ENCODE results near the gene EPHA7.

Gene EPHA7

DNA sequence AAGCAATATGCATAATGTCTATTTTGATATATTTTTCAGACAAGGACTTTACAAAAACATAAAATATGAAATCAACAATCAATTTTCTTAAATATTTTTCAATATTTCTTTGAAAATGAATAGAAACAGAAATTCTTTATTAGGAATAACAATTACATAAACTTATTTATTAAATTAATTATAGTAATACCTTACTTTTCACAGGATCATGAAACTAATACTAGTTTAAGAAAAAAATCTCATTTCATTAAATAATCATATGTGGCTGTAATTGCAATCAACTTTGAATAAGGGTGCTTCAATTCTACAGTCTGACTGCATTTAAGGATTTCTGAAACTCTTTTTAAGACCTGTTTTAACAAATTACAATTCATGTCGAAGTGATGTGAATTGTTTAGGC lies 26.6 kb downstream of the EPHA7 start:
- DNase-seq = no peak

GRCh38 chr6:93391965-93392364 lies 27.4 kb downstream of the EPHA7 start:
- no peak for DNase-seq

DNA sequence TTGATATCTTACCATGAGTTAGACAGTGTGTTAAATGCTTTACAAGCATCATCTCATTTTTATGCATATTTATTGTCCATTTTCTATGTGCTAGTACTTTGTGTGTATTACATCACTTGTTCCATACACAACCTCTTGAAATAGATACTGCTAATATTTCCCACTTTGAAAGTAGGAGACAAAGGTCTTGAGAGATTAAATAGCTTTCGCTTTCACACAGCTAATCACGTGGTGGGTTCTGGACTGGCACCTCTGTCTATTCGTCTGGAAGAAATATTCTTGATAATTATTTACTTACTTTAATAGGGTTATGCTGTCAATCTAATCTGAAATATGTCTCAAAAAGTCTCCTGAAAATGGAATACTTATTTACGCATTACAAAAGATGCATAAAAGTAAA lies 30.2 kb downstream of the EPHA7 start:
- DNase-seq = no peak

DNA sequence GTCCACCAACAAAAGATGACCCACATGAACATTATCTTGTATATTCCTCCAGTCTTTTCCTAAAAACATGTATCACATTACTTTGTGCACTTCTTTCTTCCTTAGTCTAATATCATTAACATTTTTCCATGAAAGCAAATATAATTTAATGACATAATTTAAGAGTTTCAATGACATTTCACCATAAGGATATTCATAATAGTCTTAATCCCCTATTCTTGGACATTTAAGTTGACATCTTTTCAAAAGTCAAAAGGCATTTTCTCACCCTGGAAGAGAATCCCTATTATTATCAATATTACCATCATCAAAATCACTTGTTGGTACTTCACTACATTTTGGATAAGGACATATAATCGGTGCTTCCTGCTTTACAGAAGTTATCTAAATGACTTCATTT lies 31.3 kb downstream of the EPHA7 start:
- no peak for DNase-seq

DNA sequence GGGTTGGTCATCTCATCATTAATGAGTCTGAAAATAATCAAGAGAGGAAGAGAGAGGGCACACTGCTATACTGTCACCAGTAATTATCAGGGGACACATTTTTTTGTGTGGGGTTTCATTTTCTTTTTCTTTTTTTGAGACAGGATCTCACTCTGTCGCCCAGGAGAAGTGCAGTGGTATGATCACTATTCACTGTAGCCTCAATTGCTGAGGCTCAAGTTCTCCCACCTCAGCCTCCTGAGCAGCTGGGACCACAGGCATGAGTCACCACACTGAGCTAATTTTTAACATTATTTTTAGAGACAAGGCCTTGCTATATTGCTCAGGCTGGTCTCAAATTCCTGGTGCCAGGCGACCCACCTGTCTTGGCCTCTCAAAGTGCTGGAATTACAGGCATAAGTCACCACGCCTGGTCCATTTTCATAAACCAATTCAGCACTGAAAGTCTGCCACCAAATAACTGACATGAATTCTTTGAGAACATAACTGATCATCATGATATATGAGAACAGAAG lies 43.3 kb downstream of the EPHA7 start:
- DNase-seq = no peak

DNA sequence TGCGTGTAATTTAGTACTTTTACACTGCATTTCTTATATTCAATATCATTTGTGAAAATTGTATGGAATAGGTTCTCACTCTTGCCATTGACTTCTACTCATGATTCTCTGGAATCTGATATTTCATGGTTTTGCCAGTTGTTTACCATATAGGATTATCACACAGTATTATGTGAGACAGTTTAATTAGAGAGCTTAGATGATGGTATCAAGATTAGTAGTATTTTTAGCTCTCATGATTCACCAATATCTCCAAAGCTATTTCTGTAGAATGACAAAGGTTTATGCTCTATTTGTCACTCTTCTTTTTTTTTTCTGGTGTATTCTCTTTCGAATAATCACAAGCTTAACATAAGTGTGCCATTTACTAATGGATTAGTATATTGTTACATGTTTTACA lies 45.9 kb downstream of the EPHA7 start:
- DNase-seq = peak in 1 of 2 experiments; percentile 36

GRCh38 chr6:93371756-93372155 lies 47.6 kb downstream of the EPHA7 start:
- peak; percentile 16 to 60 for DNase-seq

DNA sequence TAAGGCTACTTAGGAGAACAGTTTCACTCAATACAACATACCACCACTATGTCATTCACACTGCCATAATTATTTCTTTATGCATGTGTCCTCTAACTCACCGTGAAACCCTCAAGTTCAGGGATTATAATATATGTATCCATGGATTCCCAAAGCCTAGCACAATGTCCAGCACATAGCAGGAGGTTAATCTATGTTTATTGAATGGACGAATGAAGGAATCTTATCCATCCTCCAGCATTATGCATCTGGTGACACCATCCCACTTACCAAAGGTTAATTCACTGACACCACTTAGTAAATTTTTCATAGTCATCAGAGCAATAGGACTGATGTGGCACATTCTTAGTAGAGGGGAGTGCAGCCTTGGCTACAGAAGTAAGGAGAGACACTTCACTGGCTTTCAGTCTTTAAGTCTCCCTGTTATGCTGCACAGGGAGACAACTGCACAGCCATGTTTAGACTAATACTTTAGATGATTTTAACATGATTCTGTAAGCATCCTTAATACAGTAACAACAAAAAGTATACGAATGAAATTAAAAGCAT lies 49.7 kb downstream of the EPHA7 start:
- no peak for DNase-seq

- no peak for DNase-seq
These were observed 52.9 kb downstream of the EPHA7 start for GRCh38 chr6:93366506-93366905.

DNA sequence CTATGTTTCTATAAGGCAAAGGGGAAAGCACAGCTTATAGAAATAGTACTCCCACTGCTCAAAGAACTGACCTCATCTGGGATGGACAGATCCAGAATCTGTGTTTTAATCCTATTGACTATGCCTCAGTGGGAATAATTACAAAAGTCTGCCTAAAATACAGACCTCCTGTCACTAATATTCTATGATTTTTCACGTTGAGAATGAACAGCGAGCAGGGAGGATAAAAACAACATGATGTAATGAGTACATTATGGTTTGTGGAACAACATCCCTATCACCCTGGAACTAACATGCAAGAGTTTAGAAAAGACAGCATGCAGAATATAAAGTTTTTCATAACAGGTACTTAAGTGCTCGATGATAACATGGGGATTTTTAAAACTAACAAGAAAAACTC lies 53.9 kb downstream of the EPHA7 start:
- no peak for DNase-seq

DNA sequence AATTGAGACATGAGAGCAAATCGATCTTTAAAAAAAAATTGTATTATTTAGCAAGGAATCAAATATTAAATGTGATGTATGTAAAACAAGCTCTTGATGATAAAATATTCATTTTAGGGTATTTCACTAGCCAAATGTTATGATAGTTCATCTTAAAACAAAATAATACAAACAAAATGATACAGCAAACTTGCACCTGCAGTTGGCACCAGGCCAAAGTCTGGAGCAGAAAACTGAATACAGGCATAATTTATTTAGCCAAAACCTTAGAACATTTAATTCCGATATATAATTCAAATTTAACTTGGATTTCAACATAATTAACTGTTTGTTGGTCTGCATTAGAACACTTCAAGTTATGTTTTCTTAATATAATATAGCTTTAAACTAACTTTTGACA lies 60.9 kb downstream of the EPHA7 start:
- no peak for DNase-seq

- no peak for DNase-seq
These were observed 66.8 kb downstream of the EPHA7 start for GRCh38 chr6:93352604-93353003.

DNA sequence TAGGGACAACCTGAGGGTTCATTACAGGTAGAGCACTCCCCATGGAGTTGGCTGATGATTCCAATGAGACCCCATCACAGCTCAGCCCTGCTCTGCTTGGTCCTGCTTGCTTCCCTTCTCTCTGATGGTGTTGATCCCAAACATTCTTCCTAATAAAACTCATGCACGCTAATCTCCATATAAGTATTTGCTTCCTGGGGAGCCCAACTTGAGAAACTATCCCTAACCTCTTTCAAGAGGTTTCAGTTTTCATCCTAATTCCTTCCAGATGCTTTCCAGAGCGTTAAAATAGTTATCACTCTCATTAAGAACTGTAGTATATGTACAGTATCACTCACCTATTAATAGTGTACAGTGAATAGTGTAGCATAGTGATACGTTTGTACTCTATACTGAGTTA lies 68.1 kb downstream of the EPHA7 start:
- peak; percentile 71 to 93 for DNase-seq

GRCh38 chr6:93350774-93351173 lies 68.6 kb downstream of the EPHA7 start:
- peak in 1 of 2 experiments; percentile 54 for DNase-seq

DNA sequence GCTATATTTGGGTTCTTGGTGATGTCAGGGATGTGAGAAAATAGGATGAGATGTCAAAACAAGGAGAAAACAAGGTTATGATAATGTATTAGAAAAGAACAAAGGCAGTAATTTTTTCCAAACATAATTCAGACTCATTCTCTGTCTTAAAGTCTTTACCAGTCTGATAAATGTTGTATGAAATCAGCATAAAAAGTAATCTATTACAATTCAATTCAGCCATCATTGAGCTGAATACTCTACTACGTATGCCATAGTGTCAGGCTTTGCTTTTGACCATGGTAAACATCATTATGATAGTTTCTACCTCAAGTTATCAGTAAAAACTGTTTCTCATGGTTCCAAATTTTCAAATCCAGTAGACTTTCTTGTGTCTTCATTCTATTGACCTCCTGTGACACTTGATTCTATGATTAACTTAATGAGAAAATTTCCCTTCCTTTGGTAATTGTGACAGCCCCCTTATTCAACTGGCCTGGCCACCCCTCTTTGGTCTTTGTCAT lies 75.0 kb downstream of the EPHA7 start:
- no peak for DNase-seq

DNA sequence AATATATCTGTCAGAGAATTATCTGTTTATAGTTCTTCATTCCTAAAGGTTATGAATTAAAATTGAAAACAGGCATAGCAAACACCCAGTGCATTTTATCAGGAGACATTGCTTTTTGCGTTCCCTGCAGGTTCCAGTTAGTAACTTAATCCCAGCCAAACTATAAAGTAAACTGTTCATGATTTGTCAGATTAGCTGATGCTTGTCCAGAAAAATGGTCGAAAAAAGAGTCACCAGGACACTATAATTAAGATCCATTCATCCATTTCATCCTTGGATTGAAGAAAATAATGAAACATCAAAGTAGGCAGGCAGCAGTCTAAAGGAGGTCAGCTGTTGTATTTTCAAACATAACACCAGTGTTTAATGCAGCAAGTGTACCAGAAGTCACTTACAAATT lies 75.9 kb downstream of the EPHA7 start:
- DNase-seq = no peak

- DNase-seq = peak in 1 of 2 experiments; percentile 49
These were observed 77.3 kb downstream of the EPHA7 start for GRCh38 chr6:93341900-93342613.

DNA sequence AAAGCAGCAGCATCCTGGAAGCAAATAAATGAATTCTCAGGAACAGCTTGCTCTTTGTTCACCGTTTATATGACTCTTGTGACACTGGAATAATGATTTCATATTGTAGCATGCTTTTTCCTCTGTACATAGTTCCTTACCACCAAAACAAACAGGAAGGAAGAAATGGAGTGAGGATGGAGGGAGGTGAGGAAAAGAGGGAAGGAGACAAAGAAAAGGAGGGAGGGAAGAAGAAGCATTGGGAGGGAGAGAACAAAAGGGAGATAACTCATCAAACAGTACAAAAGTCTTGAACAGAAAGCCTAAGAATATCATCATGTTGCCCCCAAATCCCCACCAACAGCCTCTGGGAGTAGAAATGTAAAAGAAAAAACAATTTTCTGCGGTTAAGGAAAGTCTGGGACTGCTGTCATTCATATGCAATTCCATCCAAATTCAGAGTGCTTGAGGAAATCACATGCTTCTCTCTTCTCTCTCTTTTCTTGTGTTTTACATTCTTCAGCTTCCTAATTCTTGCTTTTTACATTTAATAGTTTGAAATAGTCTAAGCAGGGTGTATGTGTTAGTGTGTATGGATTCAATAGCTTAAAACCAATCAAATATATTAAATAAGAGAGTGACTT lies 81.5 kb downstream of the EPHA7 start:
- DNase-seq = no peak

- no peak for DNase-seq
These were observed 82.3 kb downstream of the EPHA7 start for GRCh38 chr6:93337014-93337413.

- no peak for DNase-seq
These were observed 89.9 kb downstream of the EPHA7 start for GRCh38 chr6:93329301-93330000.

- no peak for DNase-seq
These were observed 91.5 kb downstream of the EPHA7 start for GRCh38 chr6:93327857-93328256.

GRCh38 chr6:93325761-93326160 lies 93.6 kb downstream of the EPHA7 start:
- DNase-seq = no peak

DNA sequence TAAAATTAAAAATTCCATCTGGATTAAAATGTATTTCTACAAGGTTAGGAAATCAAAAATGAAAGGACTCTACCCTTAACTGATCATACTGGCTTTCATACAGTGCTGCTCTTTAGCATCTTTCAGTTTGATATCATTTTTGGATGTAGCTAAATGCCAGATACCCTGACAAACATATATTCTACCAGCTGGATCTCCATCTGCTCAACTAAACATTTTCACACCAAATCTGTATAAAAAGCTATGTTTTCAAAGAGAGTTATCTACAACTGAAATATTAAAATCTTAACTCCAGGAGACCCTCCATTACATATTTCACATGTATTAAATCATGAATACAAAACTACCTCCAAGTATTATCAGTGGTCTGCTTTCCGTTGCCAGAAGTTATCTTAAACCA lies 95.7 kb downstream of the EPHA7 start:
- DNase-seq = no peak

- no peak for DNase-seq
These were observed 96.7 kb downstream of the EPHA7 start for GRCh38 chr6:93322651-93323050.
